Uterus (tissue), 4 donors: ENCODE results near the gene DDOST. TPM values are rescaled to one million over a fixed set of nuclear protein-coding genes. Genes with fewer than 3 reads are reported as not detected.

ENCODE experiments used
- DNase-seq, 2 donors: peaks; one replicate each; pipeline ENCODE4 v3.0.0-alpha.2; 2019 to 2020
- H3K27ac ChIP-seq, 2 donors: fragments of 200-600 bp; sonication (generic); 1 replicate in 1 of 2; 2 replicates in 1 of 2; pipeline ENCODE4 v1.5.1; 2016 to 2018
- H3K27me3 ChIP-seq, 2 donors: fragments of 200-600 bp; sonication (generic); one replicate each; pipeline ENCODE4 v1.5.1; 2018 to 2019; ENCODE audit warnings: control low read depth in 1 of 2
- H3K36me3 ChIP-seq, 2 donors: fragments of 200-600 bp; sonication (generic); one replicate each; pipeline ENCODE4 v1.5.1; 2019; ENCODE audit warnings: control low read depth in 1 of 2
- H3K4me1 ChIP-seq, 2 donors: fragments of 200-600 bp; sonication (generic); one replicate each; pipeline ENCODE4 v1.5.1; 2018 to 2019; ENCODE audit warnings: control low read depth in 1 of 2
- H3K4me3 ChIP-seq, 2 donors: fragments of 200-600 bp; sonication (generic); 1 replicate in 1 of 2; 2 replicates in 1 of 2; pipeline ENCODE4 v1.5.1; 2018 to 2019; ENCODE audit warnings: mild to moderate bottlenecking in 1 of 2
- H3K9me3 ChIP-seq, 2 donors: fragments of 200-600 bp; sonication (generic); one replicate each; pipeline ENCODE4 v1.5.1; 2019; ENCODE audit warnings: control low read depth in 1 of 2
- CTCF ChIP-seq, 4 experiments: fragments of 200-600 bp in 2 of 4; fragments of 450-650 bp in 2 of 4; sonication (generic) in 2 of 4; IDR thresholded peaks; one replicate each; pipeline ENCODE4 v1.5.1; 2016 to 2019; ENCODE audit warnings: antibody characterized with exemption in 4 of 4, mild to moderate bottlenecking in 2 of 4, moderate library complexity in 1 of 4
- POLR2A ChIP-seq, 2 donors: fragments of 450-650 bp; IDR thresholded peaks; one replicate each; pipeline ENCODE4 v1.6.1; 2016; ENCODE audit warnings: antibody characterized with exemption in 2 of 2, mild to moderate bottlenecking in 1 of 2, moderate library complexity in 1 of 2
- intact Hi-C: fragments of 100-400 bp; cut with DNase I; formaldehyde crosslinking; loops from one replicate; pipeline ENCODE4 v1.15.1; 2023; ENCODE audit warnings: low total_unique reads
- total RNA-seq, 4 donors: library from RNA; depleted of rRNA in 3 of 4; stranded (reverse); fragments of >200 nt in 3 of 4; gene quantifications; one replicate each; pipeline versions ENCODE4 v1.1.0 to v1.2.4, GENCODE V29; 2014 to 2023
- donor health status: DM: yes; HTN: yes; CAD: no.

Gene DDOST
- total RNA-seq, 4 donors from 2014 or later = 101 to 236 (median 123) TPM

GRCh38 chr1:20602851-20603450, 58.2 kb downstream of the DDOST start:
- intact Hi-C loops = no loop called here
- no peak for DNase-seq
- H3K9me3 ChIP-seq = no peaks in the 10 kb centered on the region
- H3K36me3 ChIP-seq = no peaks in the 10 kb centered on the region
- H3K4me1 ChIP-seq = no peaks in the 10 kb centered on the region
- H3K27ac ChIP-seq = no peak overlapping the region
- TF ChIP-seq CTCF (IDR thresholded peaks at IDR 0.05) (no peak), POLR2A (IDR thresholded peaks at IDR 0.05) (no peak)
- H3K4me3 ChIP-seq = no peak overlapping the region
- no peaks in the 10 kb centered on the region for H3K27me3 ChIP-seq

Other genes with a start within 250 kb of the DDOST start
- 10 to 100 TPM; 12.6 to 37.3 (median 19.4) TPM for gene CAMK2N1, start 175.2 kb downstream of the DDOST start, total RNA-seq
- gene MUL1, start 153.2 kb downstream of the DDOST start, total RNA-seq = 10 to 100 TPM; 14.1 to 35.9 (median 29.3) TPM
- 1 to 10 TPM in 3 of 4 donors, not detected in 1; 1.5 to 2.3 (median 2.2) TPM for gene FAM43B, start 108.8 kb downstream of the DDOST start, total RNA-seq
- 10 to 100 TPM in 1 of 4 donors, 1 to 10 TPM in 3; 2.3 to 12.2 (median 5.0) TPM for gene CDA, start 72.3 kb downstream of the DDOST start, total RNA-seq
- 10 to 100 TPM; 55.6 to 67.4 (median 62.8) TPM for gene PINK1, start 27.9 kb downstream of the DDOST start, total RNA-seq
- gene KIF17, start 56.6 kb upstream of the DDOST start, total RNA-seq = 1 to 10 TPM in 2 of 4 donors, under 1 TPM in 1, not detected in 1; 0.77 to 6.3 (median 4.9) TPM
- gene SH2D5, start 71.3 kb upstream of the DDOST start, total RNA-seq = under 1 TPM in 1 of 4 donors, not detected in 3; 0.55 TPM
- gene HP1BP3, start 125.9 kb upstream of the DDOST start, total RNA-seq = 100 to 1,000 TPM; 108 to 342 (median 206) TPM